Retinal pigment epithelial cell (primary cell): ENCODE measurements around the gene PRDX1.
"Not testable (repeated sequence)": the region's sequence is repeated elsewhere in the genome, so short reads cannot be mapped to it uniquely, and the experiment has no call there.

ENCODE experiments used
- DNase-seq: peaks from one replicate; pipeline ENCODE4 v3.0.0-alpha.2; 2010; ENCODE audit warnings: low read depth
- H3K4me3 ChIP-seq: 2 replicates; pipeline ENCODE4 v1.5.1; 2011; ENCODE audit warnings: mild to moderate bottlenecking, low read length, control low read depth, moderate library complexity
- TF ChIP-seq, protein P1 (sequence below): conservative IDR thresholded peaks from 2 replicates; pipeline ENCODE4 v1.5.1; 2011; ENCODE audit warnings: low read depth, low read length, control low read depth, inconsistent platforms

The PRDX1 gene

DNA sequence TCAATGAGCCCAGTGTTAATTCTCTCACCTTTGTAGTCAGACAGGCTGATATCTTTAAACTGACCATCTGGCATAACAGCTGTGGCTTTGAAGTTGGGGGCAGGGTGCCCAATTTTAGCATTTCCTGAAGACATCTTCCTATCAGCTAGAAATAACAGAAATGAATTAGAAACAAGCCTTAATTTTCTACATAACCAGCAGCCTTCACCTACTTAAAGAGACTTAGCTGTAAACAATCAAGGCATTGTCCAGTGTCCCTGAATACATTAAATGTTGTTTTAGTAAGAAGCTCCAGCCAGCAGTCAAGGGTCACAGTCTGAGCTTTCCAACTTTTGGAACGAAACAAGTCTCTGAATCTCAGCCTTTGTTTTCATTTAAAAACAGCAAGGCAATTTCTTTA, 2.8 kb downstream of the PRDX1 start:
- TF ChIP-seq, protein P1, sequence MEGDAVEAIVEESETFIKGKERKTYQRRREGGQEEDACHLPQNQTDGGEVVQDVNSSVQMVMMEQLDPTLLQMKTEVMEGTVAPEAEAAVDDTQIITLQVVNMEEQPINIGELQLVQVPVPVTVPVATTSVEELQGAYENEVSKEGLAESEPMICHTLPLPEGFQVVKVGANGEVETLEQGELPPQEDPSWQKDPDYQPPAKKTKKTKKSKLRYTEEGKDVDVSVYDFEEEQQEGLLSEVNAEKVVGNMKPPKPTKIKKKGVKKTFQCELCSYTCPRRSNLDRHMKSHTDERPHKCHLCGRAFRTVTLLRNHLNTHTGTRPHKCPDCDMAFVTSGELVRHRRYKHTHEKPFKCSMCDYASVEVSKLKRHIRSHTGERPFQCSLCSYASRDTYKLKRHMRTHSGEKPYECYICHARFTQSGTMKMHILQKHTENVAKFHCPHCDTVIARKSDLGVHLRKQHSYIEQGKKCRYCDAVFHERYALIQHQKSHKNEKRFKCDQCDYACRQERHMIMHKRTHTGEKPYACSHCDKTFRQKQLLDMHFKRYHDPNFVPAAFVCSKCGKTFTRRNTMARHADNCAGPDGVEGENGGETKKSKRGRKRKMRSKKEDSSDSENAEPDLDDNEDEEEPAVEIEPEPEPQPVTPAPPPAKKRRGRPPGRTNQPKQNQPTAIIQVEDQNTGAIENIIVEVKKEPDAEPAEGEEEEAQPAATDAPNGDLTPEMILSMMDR, result no peak
- no peak for DNase-seq
- H3K4me3 ChIP-seq, result peak overlapping the region; percentile 32

DNA sequence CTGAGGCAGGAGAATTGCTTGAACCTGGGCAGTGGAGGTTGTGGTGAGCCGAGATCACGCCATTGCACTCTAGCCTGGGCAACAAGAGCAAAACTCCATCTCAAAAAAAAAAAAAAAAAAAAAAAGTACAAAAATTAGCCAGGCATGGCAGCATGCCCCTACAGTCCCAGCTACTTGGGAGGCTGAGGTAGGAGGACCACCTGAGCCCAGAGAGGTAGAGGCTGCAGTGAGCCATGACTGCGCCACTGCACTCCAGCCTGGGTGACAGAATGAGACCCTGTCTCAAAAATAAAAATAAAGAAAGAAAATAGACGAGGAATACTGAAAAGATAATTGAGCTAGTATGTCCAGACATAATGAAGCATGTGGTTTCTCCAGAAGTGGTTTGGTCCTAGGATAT, 3.3 kb downstream of the PRDX1 start:
- H3K4me3 ChIP-seq, DNase-seq: not testable (repeated sequence)

DNA sequence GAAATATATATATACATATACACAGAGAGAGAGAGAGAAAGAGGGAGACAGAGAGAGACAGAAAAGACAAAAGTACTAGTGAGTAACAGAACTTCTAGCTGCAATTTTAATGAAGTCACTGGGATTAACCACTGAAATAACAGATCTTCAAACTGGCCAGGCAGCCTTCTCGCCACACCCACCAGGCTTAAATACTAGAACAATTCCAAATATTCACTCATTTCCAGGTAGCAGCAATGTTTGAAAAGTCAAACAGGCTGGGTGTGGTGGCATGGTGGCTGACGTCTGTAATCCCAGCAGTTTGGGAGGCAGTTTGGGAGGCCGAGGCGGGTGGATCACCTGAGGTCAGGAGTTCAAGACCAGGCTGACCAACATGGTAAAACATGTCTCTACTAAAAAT, 5.2 kb downstream of the PRDX1 start:
- no peak for DNase-seq
- H3K4me3 ChIP-seq, result no peak overlapping the region
- TF ChIP-seq, protein P1, result no peak

DNA sequence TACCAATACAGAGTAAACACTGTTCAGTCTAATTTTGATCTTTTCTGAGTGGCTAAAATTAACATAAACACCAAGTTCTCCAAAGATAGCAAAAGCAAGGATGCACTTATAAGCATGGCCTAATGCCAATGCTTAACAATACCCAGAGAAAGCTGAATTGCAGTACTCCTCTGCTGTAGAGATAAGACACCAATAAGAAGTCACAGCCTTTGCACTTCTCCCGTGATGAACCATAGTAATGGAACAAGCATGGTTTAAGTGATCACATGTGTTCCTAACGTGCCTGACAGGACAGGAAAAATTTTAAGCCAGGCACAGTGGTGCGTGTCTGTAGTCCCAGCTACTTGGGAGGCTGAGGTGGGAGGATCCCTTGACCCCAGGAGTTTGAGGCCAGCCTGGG, 5.6 kb downstream of the PRDX1 start:
- no peak for DNase-seq
- H3K4me3 ChIP-seq, result no peak overlapping the region
- TF ChIP-seq, protein P1, result no peak

DNA sequence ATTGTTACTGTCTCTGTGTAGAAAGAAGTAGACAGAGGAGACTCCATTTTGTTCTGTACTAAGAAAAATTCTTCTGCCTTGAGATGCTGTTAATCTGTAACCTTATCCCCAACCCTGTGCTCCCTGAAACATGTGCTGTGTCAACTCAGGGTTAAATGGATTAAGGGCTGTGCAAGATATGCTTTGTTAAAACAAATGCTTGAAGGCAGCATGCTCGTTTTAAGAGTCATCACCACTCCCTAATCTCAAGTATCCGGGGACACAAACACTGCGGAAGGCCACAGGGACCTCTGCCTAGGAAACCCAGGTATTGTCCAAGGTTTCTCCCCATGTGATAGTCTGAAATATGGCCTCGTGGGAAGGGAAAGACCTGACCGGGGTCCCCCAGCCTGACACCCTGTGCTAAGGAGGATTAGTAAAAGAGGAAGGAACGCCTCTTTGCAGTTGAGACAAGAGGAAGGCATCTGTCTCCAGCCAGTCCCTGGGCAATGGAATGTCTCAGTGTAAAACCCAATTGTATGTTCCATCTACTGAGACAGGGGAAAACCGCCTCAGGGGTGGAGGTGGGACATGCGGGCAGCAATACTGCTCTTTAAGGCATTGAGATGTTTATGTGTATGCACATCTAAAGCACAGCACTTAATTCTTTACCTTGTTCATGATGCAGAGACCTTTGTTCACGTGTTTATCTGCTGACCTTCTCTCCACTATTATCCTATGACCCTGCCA, 8.0 kb downstream of the PRDX1 start:
- DNase-seq, result peak; percentile 62
- not testable (repeated sequence) for H3K4me3 ChIP-seq

DNA sequence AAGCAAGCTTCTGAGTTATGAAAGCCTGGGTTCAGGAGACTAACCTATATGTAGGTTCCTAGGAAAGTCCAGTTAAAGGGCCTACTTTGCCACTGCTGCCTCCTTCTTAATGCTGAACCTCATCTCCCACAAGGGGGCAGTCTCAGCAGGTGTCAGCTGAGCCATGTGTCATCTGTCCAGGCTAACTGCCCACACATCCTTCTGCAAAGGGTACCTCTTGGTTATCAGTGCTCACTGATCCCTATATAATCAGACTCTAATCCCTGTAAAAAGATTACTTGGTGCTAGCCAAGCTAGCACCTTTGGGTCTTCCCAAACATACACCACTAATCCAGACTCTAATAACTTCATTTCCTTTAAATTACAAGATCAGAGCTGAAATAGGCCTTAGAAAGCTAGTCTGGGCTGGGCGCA, 9.0 kb downstream of the PRDX1 start:
- no peak overlapping the region for H3K4me3 ChIP-seq
- peak; percentile 69 for DNase-seq
- TF ChIP-seq, protein P1, result peak; percentile 85

DNA sequence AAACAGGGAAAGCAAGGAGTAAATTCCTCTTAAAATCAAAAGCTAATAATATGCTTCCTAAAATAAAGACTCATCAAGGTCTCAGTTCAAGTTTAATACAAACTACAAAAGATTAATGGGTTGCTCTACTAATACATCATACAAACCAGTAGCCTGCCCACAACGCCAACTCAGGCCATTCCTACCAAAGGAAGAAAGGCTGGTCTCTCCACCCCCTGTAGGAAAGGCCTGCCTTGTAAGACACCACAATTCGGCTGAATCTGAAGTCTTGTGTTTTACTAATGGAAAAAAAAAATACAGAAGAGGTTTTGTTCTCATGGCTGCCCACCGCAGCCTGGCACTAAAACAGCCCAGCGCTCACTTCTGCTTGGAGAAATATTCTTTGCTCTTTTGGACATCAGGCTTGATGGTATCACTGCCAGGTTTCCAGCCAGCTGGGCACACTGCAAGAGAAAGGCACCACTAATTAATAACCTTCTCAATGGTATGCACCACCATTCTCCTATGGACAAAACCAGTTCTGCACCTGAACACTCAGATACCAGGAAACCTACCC, 10.6 kb downstream of the PRDX1 start:
- TF ChIP-seq, protein P1, result no peak
- DNase-seq, result no peak
- H3K4me3 ChIP-seq, result no peak overlapping the region
